ENCODE results near the gene GDPD3.

DNA sequence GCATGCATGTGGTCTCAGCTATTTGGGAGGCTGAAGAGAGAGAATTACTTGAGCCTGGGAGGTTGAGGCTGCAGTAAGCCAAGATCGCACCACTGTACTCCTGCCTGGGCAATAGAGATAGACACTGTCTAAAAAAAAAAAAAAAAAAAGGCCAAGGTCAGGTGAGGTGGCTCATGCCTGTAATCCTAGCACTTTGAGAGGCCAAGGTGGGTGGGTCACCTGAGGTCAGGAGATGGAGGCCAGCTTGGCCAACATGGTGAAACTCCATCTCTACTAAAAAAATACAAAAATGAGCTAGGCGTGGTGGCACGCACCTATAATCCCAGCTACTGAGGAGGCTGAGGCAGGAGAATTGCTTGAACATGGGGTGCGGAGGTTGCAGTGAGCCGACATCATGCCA is 41.9 kb upstream of the GDPD3 start:
- TF ChIP-seq, protein P1, sequence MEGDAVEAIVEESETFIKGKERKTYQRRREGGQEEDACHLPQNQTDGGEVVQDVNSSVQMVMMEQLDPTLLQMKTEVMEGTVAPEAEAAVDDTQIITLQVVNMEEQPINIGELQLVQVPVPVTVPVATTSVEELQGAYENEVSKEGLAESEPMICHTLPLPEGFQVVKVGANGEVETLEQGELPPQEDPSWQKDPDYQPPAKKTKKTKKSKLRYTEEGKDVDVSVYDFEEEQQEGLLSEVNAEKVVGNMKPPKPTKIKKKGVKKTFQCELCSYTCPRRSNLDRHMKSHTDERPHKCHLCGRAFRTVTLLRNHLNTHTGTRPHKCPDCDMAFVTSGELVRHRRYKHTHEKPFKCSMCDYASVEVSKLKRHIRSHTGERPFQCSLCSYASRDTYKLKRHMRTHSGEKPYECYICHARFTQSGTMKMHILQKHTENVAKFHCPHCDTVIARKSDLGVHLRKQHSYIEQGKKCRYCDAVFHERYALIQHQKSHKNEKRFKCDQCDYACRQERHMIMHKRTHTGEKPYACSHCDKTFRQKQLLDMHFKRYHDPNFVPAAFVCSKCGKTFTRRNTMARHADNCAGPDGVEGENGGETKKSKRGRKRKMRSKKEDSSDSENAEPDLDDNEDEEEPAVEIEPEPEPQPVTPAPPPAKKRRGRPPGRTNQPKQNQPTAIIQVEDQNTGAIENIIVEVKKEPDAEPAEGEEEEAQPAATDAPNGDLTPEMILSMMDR (IDR thresholded peaks at IDR 0.05; ENCODE audit: insufficient read depth, low read depth, low read length) = no peak
- no peak for TF ChIP-seq EZH2 (IDR thresholded peaks at IDR 0.05; ENCODE audit: insufficient read depth, low read length)
